ENCODE results near the gene C7. TPM values are rescaled to one million over a fixed set of nuclear protein-coding genes. Genes with fewer than 3 reads are reported as not detected.

Gene C7
- total and polyA plus RNA-seq, 10 of the 15 experiments (the other 5 are each of a cell fraction or from before 2014, with no cell fraction given), result 0.90 TPM; not detected in 9

DNA sequence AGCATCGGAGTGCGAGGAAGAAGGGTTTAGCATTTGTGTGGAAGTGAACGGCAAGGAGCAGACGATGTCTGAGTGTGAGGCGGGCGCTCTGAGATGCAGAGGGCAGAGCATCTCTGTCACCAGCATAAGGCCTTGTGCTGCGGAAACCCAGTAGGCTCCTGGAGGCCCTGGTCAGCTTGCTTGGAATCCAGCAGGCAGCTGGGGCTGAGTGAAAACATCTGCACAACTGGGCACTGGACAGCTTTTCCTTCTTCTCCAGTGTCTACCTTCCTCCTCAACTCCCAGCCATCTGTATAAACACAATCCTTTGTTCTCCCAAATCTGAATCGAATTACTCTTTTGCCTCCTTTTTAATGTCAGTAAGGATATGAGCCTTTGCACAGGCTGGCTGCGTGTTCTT lies 72.1 kb downstream of the C7 start:
- Histone ChIP-seq H3K4me1 (ENCODE audit: control insufficient read depth, insufficient read depth, low read length) (no peaks in the 10 kb centered on the region), H3K9ac (ENCODE audit: control insufficient read depth, insufficient read depth, low read length) (no peak overlapping the region), H3K27ac (ENCODE audit: control insufficient read depth, insufficient read depth) (no peak overlapping the region), H3K27me3 (replicated peaks in 1 of 2; ENCODE audit: control insufficient read depth in 2 of 2, insufficient read depth in 2 of 2, low read length in 1 of 2) (no peaks in the 10 kb centered on the region; a peak in 2 of 4 replicates), H3K36me3 (ENCODE audit: control insufficient read depth in 2 of 2, insufficient read depth in 2 of 2, low read length in 1 of 2) (no peaks in the 10 kb centered on the region), H3K4me2 (ENCODE audit: control insufficient read depth, insufficient read depth) (no peak overlapping the region), H3K79me2 (ENCODE audit: control insufficient read depth, insufficient read depth, low read length) (no peaks in the 10 kb centered on the region), H3K4me3 (no peak overlapping the region), H4K20me1 (ENCODE audit: control insufficient read depth, insufficient read depth) (no peaks in the 10 kb centered on the region), H3K9me3 (replicated peaks; ENCODE audit: control insufficient read depth, insufficient read depth, low read length) (no peaks in the 10 kb centered on the region), H2AFZ (ENCODE audit: control insufficient read depth, low read depth, low read length) (no peak overlapping the region)
- RAD21 ChIA-PET (ENCODE audit: unreplicated experiment), result no interaction called here
- ATAC-seq (no peak), DNase-seq (ENCODE audit: low read depth, low spot score) (no peak), FAIRE-seq (no peak)
- SMC1A ChIA-PET (ENCODE audit: uncharacterized antibody, unreplicated experiment), result no interaction called here
- no peak for TF ChIP-seq GATAD2B (conservative IDR thresholded peaks at IDR 0.05; ENCODE audit: low read depth)
- POLR2A ChIA-PET, result no interaction called here
- no TSS peak for BruUV-seq (replicated peaks)
- in situ Hi-C loops (cut with MboI), result no loop called here
- intact Hi-C loops (cut with micrococcal nuclease; ENCODE audit: unreplicated experiment), result no loop called here
- CTCF ChIA-PET, result no interaction called here
- WGBS (ENCODE audit: insufficient coverage, insufficient replicate concordance, low lambda C conversion rate, missing lambda C conversion rate), result 46% methylated on average over 9 of the region's 9 CpGs

DNA sequence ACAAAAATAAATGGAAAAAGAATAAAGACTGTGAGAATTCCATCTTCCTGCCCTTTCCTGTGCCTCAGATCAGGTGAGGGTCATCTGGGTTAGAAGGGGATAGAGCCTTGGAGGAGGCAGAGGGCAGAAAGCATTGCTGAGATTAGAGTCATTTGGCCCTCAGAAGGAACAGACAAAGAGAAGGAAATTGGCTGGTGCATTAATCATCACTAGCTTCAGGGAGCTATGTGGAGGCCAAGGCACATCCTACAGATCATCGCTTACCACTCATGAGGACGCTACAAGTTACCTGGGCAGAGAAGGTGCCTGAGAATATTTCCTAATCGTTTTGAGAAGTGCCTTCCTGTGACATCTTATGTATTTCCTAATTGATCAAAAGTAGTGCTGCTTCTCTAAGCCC lies 74.5 kb downstream of the C7 start:
- H3K9ac ChIP-seq (ENCODE audit: control insufficient read depth, insufficient read depth, low read length), result no peak overlapping the region
- no peaks in the 10 kb centered on the region for H3K4me1 ChIP-seq (ENCODE audit: control insufficient read depth, insufficient read depth, low read length)
- H3K27me3 ChIP-seq (replicated peaks in 1 of 2; ENCODE audit: control insufficient read depth in 2 of 2, insufficient read depth in 2 of 2, low read length in 1 of 2), result no peaks in the 10 kb centered on the region; a peak in 2 of 4 replicates
- SMC1A ChIA-PET (ENCODE audit: uncharacterized antibody, unreplicated experiment), result no interaction called here
- H3K4me3 ChIP-seq, result no peak overlapping the region
- no peaks in the 10 kb centered on the region for H3K79me2 ChIP-seq (ENCODE audit: control insufficient read depth, insufficient read depth, low read length)
- BruUV-seq (replicated peaks), result no TSS peak
- H3K36me3 ChIP-seq (ENCODE audit: control insufficient read depth in 2 of 2, insufficient read depth in 2 of 2, low read length in 1 of 2), result no peaks in the 10 kb centered on the region
- no peak overlapping the region for H2AFZ ChIP-seq (ENCODE audit: control insufficient read depth, low read depth, low read length)
- POLR2A ChIA-PET, result no interaction called here
- H3K4me2 ChIP-seq (ENCODE audit: control insufficient read depth, insufficient read depth), result no peak overlapping the region
- intact Hi-C loops (cut with micrococcal nuclease; ENCODE audit: unreplicated experiment), result no loop called here
- CTCF ChIA-PET, result no interaction called here
- in situ Hi-C loops (cut with MboI), result no loop called here
- WGBS (ENCODE audit: insufficient coverage, insufficient replicate concordance, low lambda C conversion rate, missing lambda C conversion rate), result 19% methylated on average over 3 of the region's 3 CpGs
- no peak for FAIRE-seq
- H3K9me3 ChIP-seq (replicated peaks; ENCODE audit: control insufficient read depth, insufficient read depth, low read length), result no peaks in the 10 kb centered on the region
- no peaks in the 10 kb centered on the region for H4K20me1 ChIP-seq (ENCODE audit: control insufficient read depth, insufficient read depth)
- H3K27ac ChIP-seq (ENCODE audit: control insufficient read depth, insufficient read depth), result no peak overlapping the region
- RAD21 ChIA-PET (ENCODE audit: unreplicated experiment), result no interaction called here
- no peak for ATAC-seq
- no peak for DNase-seq (ENCODE audit: low read depth, low spot score)
- TF ChIP-seq ZNF384 (IDR thresholded peaks at IDR 0.05; ENCODE audit: borderline replicate concordance, low read depth, low read length) (no peak), EED (IDR thresholded peaks at IDR 0.05; ENCODE audit: low read depth) (no peak), SUZ12 (IDR thresholded peaks at IDR 0.05; ENCODE audit: unreplicated experiment) (no peak), POLR2AphosphoS5 (IDR thresholded peaks at IDR 0.05; ENCODE audit: low read length) (no peak), MYB (IDR thresholded peaks at IDR 0.05; ENCODE audit: borderline replicate concordance, low read depth, low read length) (no peak), STAT3 (IDR thresholded peaks at IDR 0.05; ENCODE audit: low read depth, low read length) (no peak), CEBPB (IDR thresholded peaks at IDR 0.05; ENCODE audit: borderline replicate concordance in 1 of 2, low read depth in 2 of 2, low read length in 2 of 2) (no peak), DPF2 (IDR thresholded peaks at IDR 0.05) (no peak), CHD2 (IDR thresholded peaks at IDR 0.05; ENCODE audit: borderline replicate concordance, low read depth, low read length) (no peak), SIN3A (IDR thresholded peaks at IDR 0.05; ENCODE audit: low read depth, low read length) (no peak), RAD21 (IDR thresholded peaks at IDR 0.05; ENCODE audit: insufficient read depth, low read depth, low read length) (no peak), RB1 (IDR thresholded peaks at IDR 0.05; ENCODE audit: borderline replicate concordance) (no peak), SREBF2 (IDR thresholded peaks at IDR 0.05; ENCODE audit: low read length) (no peak), NFYB (IDR thresholded peaks at IDR 0.05; ENCODE audit: insufficient read depth, low read depth, low read length) (no peak), TCF3 (IDR thresholded peaks at IDR 0.05; ENCODE audit: borderline replicate concordance, insufficient read depth, low read depth, low read length) (no peak)
- TF ChIP-seq, protein P1, sequence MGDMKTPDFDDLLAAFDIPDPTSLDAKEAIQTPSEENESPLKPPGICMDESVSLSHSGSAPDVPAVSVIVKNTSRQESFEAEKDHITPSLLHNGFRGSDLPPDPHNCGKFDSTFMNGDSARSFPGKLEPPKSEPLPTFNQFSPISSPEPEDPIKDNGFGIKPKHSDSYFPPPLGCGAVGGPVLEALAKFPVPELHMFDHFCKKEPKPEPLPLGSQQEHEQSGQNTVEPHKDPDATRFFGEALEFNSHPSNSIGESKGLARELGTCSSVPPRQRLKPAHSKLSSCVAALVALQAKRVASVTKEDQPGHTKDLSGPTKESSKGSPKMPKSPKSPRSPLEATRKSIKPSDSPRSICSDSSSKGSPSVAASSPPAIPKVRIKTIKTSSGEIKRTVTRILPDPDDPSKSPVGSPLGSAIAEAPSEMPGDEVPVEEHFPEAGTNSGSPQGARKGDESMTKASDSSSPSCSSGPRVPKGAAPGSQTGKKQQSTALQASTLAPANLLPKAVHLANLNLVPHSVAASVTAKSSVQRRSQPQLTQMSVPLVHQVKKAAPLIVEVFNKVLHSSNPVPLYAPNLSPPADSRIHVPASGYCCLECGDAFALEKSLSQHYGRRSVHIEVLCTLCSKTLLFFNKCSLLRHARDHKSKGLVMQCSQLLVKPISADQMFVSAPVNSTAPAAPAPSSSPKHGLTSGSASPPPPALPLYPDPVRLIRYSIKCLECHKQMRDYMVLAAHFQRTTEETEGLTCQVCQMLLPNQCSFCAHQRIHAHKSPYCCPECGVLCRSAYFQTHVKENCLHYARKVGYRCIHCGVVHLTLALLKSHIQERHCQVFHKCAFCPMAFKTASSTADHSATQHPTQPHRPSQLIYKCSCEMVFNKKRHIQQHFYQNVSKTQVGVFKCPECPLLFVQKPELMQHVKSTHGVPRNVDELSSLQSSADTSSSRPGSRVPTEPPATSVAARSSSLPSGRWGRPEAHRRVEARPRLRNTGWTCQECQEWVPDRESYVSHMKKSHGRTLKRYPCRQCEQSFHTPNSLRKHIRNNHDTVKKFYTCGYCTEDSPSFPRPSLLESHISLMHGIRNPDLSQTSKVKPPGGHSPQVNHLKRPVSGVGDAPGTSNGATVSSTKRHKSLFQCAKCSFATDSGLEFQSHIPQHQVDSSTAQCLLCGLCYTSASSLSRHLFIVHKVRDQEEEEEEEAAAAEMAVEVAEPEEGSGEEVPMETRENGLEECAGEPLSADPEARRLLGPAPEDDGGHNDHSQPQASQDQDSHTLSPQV (IDR thresholded peaks at IDR 0.05), result no peak
